NCI-H1105 treated with DMSO at 0.1 percent for 48 hours (cell line): Measurements from ENCODE around the gene BRD4.

Experiments
- DNase-seq: peaks from one replicate; lab custom pipeline; 2025; lab: John Stamatoyannopoulos, UW

Gene BRD4

GRCh38 chr19:15289673-15290072 lies 42.7 kb downstream of the BRD4 start:
- no peak for DNase-seq

GRCh38 chr19:15288146-15288963 lies 44.0 kb downstream of the BRD4 start:
- DNase-seq: no peak

- no peak for DNase-seq
Observed at GRCh38 chr19:15287496-15287895, 44.8 kb downstream of the BRD4 start.

- no peak for DNase-seq
Observed at GRCh38 chr19:15286688-15287365, 45.5 kb downstream of the BRD4 start.

- no peak for DNase-seq
Observed at GRCh38 chr19:15285896-15286591, 46.3 kb downstream of the BRD4 start.

GRCh38 chr19:15284896-15285295 lies 47.4 kb downstream of the BRD4 start:
- DNase-seq: no peak

- no peak for DNase-seq
Observed at GRCh38 chr19:15284091-15284490, 48.2 kb downstream of the BRD4 start.

- no peak for DNase-seq
Observed at GRCh38 chr19:15283141-15283883, 49.0 kb downstream of the BRD4 start.

GRCh38 chr19:15282311-15282705 lies 50.0 kb downstream of the BRD4 start:
- peak; percentile 52 for DNase-seq

GRCh38 chr19:15280915-15281683 lies 51.2 kb downstream of the BRD4 start:
- peak; percentile 75 for DNase-seq

- no peak for DNase-seq
Observed at GRCh38 chr19:15280048-15280725, 52.2 kb downstream of the BRD4 start.

GRCh38 chr19:15279326-15279904 lies 52.9 kb downstream of the BRD4 start:
- no peak for DNase-seq

GRCh38 chr19:15276620-15277215 lies 55.6 kb downstream of the BRD4 start:
- no peak for DNase-seq

- DNase-seq: no peak
Observed at GRCh38 chr19:15274477-15274876, 57.9 kb downstream of the BRD4 start.

- DNase-seq: no peak
Observed at GRCh38 chr19:15269806-15270205, 62.5 kb downstream of the BRD4 start.

GRCh38 chr19:15268928-15269253 lies 63.4 kb downstream of the BRD4 start:
- no peak for DNase-seq

- DNase-seq: no peak
Observed at GRCh38 chr19:15268192-15268927, 64.0 kb downstream of the BRD4 start.

- DNase-seq: no peak
Observed at GRCh38 chr19:15266683-15267082, 65.7 kb downstream of the BRD4 start.

- peak; percentile 83 for DNase-seq
Observed at GRCh38 chr19:15265850-15266248, 66.5 kb downstream of the BRD4 start.
